ENCODE data around the gene LIPJ.
A peak's percentile ranks its signal among the peaks of the same experiment; 100 is the strongest.

Gene LIPJ

GRCh38 chr10:88594482-88594881 lies 7.9 kb downstream of the LIPJ start:
- no peak for DNase-seq (ENCODE audit: insufficient read length, low spot score)
- no peak for FAIRE-seq

- no peak for FAIRE-seq
- DNase-seq (ENCODE audit: insufficient read length, low spot score): no peak
Measured at GRCh38 chr10:88598055-88598454, 11.5 kb downstream of the LIPJ start.

GRCh38 chr10:88608052-88608732 lies 21.6 kb downstream of the LIPJ start:
- DNase-seq (ENCODE audit: insufficient read length, low spot score) (no peak), FAIRE-seq (no peak)

- FAIRE-seq: no peak
Measured at GRCh38 chr10:88608780-88609179, 22.2 kb downstream of the LIPJ start.

GRCh38 chr10:88616250-88616977 lies 29.9 kb downstream of the LIPJ start:
- no peak for DNase-seq (ENCODE audit: insufficient read length, low spot score)
- FAIRE-seq: no peak

More at GRCh38 chr10:88608780-88609179, 22.2 kb downstream of the LIPJ start:
- no peak for DNase-seq (ENCODE audit: insufficient read length, low spot score)

- DNase-seq (ENCODE audit: insufficient read length, low spot score) (no peak), FAIRE-seq (no peak)
Measured at GRCh38 chr10:88617772-88618300, 31.3 kb downstream of the LIPJ start.

GRCh38 chr10:88618496-88618895 lies 31.9 kb downstream of the LIPJ start:
- FAIRE-seq (no peak), DNase-seq (ENCODE audit: insufficient read length, low spot score) (no peak)

GRCh38 chr10:88620441-88620840 lies 33.9 kb downstream of the LIPJ start:
- no peak for FAIRE-seq
- no peak for DNase-seq (ENCODE audit: insufficient read length, low spot score)

- DNase-seq (ENCODE audit: insufficient read length, low spot score): no peak
- FAIRE-seq: no peak
Measured at GRCh38 chr10:88623835-88624234, 37.3 kb downstream of the LIPJ start.

- DNase-seq (ENCODE audit: insufficient read length, low spot score): no peak
- no peak for FAIRE-seq
Measured at GRCh38 chr10:88624840-88625239, 38.3 kb downstream of the LIPJ start.

GRCh38 chr10:88640186-88640585 lies 53.6 kb downstream of the LIPJ start:
- no peak for FAIRE-seq
- DNase-seq (ENCODE audit: insufficient read length, low spot score): no peak

GRCh38 chr10:88642209-88642608 lies 55.6 kb downstream of the LIPJ start:
- FAIRE-seq (no peak), DNase-seq (ENCODE audit: insufficient read length, low spot score) (no peak)

- FAIRE-seq (no peak), DNase-seq (ENCODE audit: insufficient read length, low spot score) (no peak)
Measured at GRCh38 chr10:88642963-88643362, 56.4 kb downstream of the LIPJ start.

GRCh38 chr10:88647061-88647615 lies 60.6 kb downstream of the LIPJ start:
- FAIRE-seq: no peak
- no peak for DNase-seq (ENCODE audit: insufficient read length, low spot score)

GRCh38 chr10:88651101-88651551 lies 64.6 kb downstream of the LIPJ start:
- DNase-seq (ENCODE audit: insufficient read length, low spot score) (peak; percentile 40), FAIRE-seq (no peak)

GRCh38 chr10:88652616-88653015 lies 66.1 kb downstream of the LIPJ start:
- DNase-seq (ENCODE audit: insufficient read length, low spot score) (no peak), FAIRE-seq (no peak)

Measured in HTR-8/SVneo (cell line).